Measurements from ENCODE around the gene MAPKAPK2.
A peak's percentile ranks its signal among the peaks of the same experiment; 100 is the strongest.
"Not testable (repeated sequence)": the region's sequence is repeated elsewhere in the genome, so short reads cannot be mapped to it uniquely, and the experiment has no call there.

The MAPKAPK2 gene

DNA sequence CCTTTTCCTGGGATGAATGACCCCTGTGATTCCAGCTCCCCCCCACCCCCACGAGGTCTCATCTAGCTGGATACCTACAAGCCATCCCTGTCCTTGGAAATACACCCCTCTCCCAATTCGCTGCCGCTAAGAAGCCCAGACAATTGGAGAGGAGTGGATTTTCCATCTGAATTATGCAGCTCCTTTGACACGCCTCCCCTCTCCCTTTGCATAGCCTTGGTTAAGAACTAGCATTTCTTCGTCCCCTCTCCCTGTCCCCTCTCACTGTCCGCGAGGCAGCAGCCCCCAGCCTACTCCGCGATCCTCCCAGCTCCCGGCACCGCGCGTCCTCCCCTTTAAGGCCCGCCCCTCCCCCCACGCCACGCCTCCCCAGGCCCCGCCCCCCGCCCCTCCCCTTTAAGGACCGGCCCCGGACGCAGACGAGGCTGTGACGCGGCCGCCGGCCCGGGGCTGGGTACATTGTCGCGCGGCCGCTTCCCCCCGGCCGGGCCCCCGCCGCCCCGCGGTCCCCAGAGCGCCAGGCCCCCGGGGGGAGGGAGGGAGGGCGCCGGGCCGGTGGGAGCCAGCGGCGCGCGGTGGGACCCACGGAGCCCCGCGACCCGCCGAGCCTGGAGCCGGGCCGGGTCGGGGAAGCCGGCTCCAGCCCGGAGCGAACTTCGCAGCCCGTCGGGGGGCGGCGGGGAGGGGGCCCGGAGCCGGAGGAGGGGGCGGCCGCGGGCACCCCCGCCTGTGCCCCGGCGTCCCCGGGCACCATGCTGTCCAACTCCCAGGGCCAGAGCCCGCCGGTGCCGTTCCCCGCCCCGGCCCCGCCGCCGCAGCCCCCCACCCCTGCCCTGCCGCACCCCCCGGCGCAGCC is at the start of gene MAPKAPK2:
TSS of gene MAPKAPK2 (plus strand) at position 428 of the 856 bp plus-strand sequence. CDS start at position 753, 325 bp downstream.
- peak; percentile 91 for DNase-seq

DNA sequence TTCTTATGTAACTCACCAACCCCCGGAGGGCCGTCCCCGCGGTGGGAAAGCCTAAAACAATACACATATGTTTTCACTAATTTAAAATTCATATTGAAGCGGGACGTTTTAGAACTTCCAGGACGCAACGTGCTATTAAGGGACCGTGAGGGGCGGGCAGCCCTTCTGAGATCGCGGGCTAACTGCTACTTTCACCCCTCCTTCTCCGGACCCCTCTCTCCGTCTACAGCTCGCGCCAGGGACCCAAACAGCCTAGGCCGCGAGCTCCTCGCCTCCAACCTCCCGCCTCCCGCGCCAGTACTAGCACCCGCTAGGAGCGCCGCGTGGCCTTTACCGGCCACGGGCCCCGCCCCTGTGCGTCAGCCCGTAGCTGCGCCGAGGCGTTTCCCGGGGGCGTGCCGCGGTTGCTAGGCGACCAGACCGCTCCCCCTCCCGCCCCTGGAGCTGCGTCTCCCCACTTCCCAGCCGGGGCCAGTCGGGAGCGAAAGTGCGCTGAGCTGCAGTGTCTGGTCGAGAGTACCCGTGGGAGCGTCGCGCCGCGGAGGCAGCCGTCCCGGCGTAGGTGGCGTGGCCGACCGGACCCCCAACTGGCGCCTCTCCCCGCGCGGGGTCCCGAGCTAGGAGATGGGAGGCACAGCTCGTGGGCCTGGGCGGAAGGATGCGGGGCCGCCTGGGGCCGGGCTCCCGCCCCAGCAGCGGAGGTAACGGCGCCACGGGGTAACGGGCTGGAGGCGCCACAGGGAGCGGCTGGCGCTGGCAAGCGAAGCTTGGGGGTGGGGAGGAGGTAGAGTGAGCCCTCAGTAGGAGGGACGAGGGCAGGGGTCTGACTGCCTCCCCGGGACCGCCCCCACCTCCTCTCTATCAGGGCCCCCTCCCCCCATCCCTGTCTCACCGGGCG is 49.4 kb upstream of the MAPKAPK2 start, which contains the start of gene DYRK3:
TSS of gene DYRK3 (plus strand) at position 457 of the 898 bp plus-strand sequence. CDS start at position 625, 168 bp downstream.
- peak; percentile 96 for DNase-seq

DNA sequence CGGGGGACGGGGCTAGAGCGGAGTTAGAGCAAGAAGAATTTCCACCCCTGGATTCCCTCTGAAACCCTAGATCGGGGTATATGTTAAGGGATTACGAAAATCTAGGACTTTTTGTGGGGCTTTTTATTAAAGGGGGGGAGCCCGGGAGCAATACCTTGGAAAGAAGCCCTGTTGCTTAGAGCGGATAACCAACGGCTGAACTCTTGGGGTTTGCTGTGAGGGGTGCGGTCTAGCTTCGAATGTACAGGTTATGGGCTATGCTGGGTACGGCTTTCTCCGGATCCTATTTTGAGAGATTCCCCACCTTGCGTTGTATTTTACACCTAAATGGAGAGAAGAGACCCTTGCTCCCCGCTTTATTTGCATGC is 48.7 kb upstream of the MAPKAPK2 start:
- no peak for DNase-seq

DNA sequence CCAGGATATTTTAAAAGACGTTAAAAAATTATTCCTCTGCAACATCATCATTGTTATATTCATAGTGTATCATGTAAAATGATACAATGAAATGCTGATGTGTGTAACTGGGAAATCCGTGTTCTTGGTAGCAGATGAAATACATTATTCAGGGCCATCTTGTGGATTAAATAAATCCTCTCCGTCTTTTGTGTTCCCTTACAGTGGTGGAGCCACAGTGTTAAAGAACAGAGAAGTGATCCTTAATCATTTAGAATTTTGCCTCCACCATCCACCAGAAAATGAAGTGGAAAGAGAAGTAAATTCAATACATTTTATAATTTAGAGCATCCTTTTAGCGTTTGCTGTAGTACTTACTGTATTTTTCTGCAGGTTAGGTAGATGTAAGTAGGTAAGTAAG is 48.0 kb upstream of the MAPKAPK2 start:
- no peak for DNase-seq

DNA sequence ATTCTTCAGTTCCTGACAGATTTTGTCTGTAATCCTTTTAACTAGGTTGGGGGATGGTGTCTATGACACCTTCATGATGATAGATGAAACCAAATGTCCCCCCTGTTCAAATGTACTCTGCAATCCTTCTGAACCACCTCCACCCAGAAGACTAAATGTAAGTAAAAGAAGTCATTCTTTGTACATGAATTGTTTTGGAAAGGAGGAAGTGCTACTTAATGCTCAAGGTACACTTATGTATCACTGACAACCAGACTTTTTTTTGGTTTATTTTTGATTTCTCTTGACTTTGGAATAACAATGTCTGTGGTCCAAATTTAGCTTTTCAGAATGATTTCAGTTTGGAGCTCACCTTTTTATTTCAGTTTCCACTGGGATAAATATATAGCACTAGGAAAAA is 47.1 kb upstream of the MAPKAPK2 start:
- no peak for DNase-seq

DNA sequence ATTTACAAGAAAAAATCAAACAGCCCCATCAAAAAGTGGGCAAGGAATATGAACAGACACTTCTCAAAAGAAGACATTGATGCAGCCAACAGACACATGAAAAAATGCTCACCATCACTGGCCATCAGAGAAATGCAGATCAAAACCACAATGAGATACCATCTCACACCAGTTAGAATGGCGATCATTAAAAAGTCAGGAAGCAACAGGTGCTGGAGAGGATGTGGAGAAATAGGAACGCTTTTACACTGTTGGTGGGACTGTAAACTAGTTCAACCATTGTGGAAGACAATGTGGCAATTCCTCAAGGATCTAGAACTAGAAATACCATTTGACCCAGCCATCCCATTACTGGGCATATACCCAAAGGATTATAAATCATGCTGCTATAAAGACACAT is 42.6 kb upstream of the MAPKAPK2 start:
- not testable (repeated sequence) for DNase-seq

DNA sequence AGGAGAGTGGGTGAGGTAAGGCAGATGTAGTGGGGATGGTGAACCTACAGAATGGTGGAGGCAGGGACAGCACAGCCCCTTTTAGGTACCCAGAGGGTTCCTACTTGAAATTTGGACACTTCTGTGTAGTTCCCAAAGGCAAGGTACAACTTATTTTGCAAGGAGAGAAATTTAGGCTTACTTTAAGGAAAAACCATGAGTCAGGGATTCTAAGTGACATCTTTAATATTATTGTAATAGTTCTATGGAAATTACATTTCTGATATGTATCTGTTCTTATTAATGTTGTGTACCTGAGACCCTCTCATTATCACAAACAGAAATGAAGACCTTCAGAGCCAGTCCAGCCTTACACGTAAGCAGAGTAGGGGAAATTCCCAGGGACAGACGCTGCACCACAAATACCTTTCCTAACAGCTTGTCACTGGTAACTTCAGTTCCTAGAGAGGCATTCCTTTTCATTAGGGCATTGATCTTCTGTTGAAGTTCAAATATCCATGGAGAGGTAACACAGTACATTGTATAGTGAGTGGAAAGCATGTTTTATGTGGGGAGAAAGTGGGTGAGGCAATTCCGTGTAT is 41.5 kb upstream of the MAPKAPK2 start:
- DNase-seq = no peak

DNA sequence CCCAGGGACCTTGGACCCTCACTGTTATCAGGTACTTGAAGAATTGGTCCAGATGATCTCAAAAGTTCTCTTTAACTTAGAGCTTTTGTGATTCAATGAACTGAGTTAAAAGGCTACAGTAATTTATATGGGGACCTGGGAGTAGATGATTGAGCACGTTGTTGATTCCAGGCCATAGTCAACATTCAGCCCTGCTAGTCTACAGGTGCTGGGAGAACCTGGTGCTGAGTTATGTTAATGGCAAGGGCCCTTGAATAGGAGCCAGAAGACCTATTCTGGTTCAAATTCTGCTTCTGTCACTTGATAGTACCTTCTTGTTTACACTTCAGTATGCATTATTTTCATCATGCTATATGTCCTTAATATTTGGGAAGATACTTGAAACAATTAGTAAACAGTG is 38.2 kb upstream of the MAPKAPK2 start:
- no peak for DNase-seq

DNA sequence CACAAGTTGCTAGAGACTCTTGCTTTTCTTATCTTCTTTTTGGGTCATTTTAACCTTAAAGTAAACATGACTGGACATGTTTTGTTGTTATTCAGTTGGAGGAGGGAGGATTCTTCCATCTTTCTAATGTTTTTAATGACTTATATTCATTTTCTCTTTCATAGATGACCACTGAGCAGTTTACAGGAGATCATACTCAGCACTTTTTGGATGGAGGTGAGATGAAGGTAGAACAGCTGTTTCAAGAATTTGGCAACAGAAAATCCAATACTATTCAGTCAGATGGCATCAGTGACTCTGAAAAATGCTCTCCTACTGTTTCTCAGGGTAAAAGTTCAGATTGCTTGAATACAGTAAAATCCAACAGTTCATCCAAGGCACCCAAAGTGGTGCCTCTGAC is 37.5 kb upstream of the MAPKAPK2 start:
- DNase-seq = no peak

DNA sequence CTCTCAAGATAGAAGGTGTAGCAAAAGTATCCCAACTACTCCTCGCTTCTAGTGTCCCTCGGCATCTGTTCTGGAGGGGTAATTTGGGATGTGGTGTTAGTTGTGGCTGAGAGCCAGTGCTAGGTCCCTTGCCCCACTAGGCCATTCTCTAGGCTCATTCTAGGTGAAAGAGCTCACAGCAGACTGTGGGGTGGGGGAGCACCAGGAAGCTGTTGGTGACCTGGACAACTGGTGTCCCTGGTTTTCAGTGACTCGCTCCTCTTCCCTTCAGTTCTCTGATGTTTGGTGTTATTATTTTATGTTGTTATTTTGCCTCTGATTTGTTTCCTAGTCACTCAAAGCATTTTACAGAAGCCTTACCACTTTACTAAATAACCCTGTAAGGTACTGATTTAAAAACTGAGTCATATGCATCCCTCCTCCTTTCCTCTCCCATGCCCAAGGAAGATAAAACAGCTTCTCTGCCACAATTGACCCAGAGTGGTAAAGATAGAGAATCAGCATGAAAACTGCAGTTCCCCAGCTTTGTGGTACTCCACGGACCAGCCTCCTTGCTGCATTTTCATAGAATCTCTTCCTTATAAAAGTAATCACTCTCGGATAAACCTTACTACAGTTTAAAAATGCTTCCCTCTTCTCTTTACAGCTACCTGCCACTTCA is 35.3 kb upstream of the MAPKAPK2 start:
- no peak for DNase-seq

DNA sequence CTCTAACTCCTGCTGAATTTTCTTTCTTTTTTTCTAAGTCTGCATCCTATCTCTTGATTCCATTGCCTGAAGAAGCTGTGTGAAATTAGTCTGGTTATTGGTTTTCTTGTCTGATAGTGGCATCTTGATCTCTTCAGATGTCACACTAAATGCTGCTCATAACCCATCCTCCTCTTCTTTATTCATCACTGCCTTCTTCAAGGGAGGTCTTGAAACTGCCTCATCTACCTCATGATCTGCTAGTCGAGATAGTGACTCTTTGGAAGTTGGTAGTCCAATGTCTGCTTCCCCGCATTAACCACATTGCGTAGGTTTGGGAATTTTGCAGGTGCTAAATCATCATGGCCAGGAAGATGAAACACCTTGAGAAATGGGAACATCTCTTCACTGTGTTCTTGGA is 33.7 kb upstream of the MAPKAPK2 start:
- no peak for DNase-seq

DNA sequence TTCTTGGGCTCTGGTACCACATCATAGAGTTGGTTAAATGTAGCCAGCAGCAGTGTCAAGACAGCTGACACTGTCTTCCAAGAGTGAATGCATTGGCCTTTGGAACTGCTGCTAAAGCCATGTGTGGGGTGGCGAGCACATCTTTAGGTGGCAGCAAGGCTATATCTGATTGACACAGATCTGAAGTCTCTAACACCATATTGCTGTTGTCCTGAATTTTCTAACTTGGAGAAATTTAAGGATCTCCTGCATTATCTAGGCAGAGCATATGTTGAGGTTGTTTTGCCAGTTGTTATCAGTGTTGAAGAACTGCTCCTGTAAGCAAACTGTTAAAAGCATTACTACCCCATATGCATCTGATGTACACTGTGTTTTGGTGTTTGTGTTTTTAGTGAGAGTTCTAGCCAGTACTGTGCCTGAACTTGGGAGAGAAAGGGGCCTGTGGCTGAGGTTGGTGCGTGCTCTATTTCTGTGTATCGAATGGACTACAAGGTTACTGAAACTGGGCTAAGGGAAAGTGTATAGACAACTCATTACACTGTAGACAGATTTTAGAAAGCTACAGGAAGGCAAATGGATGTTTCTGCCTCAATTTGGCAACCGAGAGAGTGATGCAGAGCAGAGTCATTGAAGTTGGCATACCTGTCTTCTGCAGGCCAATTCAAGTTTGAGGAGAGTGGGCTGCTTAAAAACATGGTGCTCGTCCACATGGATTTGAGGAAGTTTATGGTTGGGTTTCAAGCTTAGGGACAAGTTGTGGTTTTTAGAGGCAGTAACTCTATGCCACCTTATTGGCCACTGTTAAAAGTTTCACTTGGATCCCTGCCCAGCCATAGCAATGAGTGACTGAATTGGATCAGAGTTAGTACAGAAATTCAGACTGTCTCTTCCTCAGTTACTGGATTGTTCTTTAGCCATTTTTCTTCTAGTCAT is 32.5 kb upstream of the MAPKAPK2 start:
- DNase-seq = no peak

DNA sequence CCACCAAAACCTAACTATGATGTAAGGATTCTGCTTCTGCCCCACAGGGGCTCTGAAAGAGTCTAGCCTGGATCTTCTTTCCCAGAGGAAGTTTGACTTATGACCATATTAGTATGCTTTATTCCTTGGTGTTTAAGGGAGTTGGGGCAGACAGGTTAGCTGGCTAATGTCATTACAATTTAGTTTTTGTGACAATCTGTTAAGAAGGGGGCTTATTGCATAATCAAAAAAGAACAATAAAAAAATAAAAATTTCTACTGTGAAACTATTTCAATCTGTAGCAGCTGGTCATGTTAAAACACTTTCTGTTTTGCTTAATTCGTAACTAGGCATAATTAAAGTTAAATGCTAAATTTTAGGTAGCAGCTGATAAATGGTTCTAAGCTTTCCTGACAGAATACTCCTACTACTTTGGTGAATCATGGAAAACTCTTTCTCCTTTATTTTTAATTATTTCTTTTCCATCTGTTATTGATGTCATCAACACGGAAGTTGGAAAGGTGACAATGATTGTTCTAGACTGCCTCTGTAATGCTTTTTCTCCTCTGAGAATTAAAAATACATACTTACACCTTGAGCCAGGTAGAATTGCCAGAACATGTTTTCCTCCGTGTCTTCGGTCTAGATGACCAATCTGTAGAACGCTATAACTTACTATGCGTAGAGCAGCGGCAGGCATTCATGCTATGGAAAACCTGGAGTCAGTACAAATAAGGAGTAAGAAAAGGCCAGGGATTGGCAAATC is 30.8 kb upstream of the MAPKAPK2 start:
- DNase-seq = no peak

DNA sequence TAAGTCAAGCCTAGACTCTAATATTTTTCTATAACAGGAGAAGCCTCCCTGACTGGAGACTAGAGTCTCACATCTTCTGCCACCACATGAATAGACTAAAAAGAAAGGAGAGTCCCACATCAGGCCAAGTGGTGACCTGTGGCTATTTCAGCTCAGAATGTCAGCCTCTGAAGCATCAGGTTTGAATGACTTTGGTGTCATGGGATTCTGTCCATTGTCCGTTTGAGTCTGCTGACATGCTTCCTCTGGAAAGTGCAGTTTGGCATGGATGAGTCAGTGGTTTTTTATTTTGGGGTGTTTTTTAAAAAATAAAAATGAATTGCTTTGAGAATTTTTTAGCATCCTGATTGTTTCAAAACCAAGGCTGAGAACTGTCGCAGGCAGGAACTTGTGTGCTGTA is 29.9 kb upstream of the MAPKAPK2 start:
- no peak for DNase-seq

DNA sequence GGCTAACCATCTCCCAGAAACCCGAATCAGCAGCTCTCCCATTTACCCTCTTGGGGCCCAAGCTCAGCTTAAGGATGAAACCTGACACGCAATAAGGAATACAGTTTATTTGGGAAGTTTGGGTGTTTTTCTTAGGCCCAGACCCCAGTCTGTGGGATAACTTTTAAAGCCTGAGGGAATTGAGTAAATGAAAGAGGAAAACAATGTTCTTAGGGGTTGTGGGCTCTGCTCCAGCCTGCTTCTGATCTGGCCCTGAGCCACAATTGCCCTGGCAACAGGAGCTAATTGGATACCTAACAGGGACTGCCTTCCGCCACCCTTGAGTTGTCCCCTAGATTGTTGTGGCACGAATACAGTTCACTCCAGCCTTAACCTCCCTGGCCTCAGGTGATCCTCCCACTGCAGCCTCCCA is 29.2 kb upstream of the MAPKAPK2 start:
- DNase-seq = no peak

DNA sequence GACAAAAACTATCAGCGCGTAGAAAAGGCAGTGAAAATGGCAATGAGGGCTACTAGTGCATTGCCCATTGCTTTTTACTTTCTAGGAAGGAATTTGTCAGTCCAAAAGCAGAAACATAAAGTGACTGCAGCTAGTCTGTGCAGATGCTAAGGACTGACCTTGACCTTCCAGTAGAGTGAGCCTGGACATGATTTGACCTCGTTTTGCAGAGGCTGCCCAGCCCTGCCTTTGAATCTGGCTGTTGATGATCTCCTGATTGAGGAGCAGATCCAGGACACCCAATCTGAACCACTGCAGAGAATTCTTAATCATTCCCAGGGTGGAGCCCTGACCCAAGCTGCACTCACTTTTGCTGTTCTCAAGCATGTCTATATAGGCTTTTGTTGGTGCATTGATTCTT is 27.8 kb upstream of the MAPKAPK2 start:
- DNase-seq = no peak

DNA sequence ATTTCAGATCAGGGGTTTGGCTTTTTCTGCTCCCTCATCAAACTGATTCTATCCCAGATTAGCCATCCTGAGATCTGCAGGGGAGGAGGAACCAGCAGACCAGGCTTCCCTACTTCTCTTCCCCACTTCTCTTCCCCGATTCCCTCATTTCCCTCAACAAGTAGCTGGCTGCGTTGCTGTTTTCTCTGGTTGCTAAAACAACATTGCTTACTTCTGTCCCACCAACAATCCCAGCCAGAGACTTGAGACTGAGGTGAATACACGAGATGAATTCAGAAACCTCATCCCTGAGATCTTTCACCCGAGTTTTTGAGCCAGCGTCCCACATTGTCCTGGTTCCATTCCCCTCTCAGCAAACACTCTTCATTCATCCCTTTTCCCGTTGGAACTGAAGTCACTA is 27.0 kb upstream of the MAPKAPK2 start:
- no peak for DNase-seq

DNA sequence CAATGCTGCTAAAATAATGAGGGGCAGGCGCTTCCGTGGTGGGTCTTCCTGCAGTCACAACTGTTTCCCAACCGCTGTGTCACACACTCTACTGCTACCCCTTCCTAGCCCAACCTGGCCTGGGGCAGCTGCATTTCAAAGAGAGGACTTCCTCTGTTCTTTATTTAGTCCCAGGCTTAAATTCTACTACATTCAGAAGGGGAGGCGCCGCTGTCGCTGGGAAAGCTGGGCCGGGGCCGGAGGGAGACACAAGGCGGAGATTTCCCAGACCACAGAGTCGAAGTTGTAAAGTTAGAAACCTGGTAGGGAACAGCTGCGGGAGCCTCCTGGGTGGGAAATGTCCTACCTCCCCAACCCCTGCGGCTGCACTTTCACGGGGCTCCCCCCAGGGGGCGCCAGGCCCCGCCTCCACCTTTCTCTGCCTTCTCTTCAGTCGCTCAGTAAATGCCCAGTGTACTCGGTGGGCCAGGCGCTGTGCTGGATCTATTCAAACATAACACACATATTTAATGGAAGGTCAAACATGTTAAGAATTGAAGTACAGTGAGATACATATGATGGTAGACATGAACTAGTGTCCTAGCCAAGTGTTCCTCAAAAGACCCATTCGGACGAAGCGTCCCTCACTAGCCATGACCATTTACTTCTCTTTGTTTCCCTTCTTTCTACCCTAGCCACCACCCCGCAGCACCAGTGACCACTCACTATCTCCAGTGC is 26.3 kb upstream of the MAPKAPK2 start:
- DNase-seq = peak; percentile 84

DNA sequence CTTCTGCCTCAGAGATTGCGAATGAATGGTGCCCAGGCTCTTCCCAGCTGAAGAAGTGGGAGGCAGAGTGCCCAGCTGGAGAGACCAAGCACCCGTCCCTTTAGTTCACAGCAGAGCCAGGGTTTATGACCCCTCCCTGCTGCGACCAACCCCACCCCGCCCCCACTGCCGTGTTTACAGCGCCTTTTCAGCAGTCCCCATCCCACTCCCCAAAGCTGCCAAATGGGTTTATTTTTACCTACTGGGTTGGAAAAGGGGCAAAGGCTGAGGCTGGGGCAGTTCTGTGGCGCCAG is 25.8 kb upstream of the MAPKAPK2 start:
- DNase-seq = no peak

DNA sequence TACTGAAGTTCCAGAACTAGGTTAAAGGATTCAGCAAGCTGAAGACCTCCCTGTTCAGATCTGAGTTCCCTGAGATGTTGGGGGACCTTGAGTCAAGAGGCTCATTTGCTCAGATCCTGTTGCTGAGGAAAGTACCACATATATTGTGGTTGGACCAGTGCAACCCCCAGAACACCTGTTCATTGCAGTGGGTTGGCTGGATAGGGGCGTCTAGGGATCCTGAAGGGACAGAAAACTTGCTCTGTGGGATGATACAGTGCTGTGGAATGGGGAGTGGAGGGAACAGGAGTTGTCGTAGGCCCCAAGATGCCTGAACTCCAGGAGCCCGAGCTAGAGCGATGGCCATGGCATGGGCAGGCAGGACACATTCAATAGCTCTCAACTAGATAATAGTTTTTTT is 24.6 kb upstream of the MAPKAPK2 start:
- no peak for DNase-seq
